ENCODE results near the gene OR1E1.
"Not testable (repeated sequence)": the region's sequence is repeated elsewhere in the genome, so short reads cannot be mapped to it uniquely, and the experiment has no call there.

OR1E1 gene

GRCh38 chr17:3398310-3398709 is at the start of gene OR1E1:
Gene OR1E1 (minus strand): TSS chr17:3398410. CDS start chr17:3398410, 0 bp downstream.
- DNase-seq, result no peak

GRCh38 chr17:3447625-3448024 is 49.4 kb upstream of the OR1E1 start:
- DNase-seq, result no peak

GRCh38 chr17:3440451-3440850 is 42.2 kb upstream of the OR1E1 start:
- DNase-seq, result no peak

GRCh38 chr17:3438368-3438767 is 40.2 kb upstream of the OR1E1 start:
- DNase-seq, result no peak

- no peak for DNase-seq
Measured at GRCh38 chr17:3433741-3434140, 35.5 kb upstream of the OR1E1 start, which contains the start of gene OR1E2. Gene OR1E2 (minus strand): TSS chr17:3433841. CDS start chr17:3433841, 0 bp downstream.

- peak; percentile 4 for DNase-seq
Measured at GRCh38 chr17:3433215-3433614, 35.0 kb upstream of the OR1E1 start.

GRCh38 chr17:3418222-3418621 is 20.0 kb upstream of the OR1E1 start:
- DNase-seq, result no peak

- no peak for DNase-seq
Measured at GRCh38 chr17:3415610-3416009, 17.4 kb upstream of the OR1E1 start.

GRCh38 chr17:3412216-3412615 is 14.0 kb upstream of the OR1E1 start:
- not testable (repeated sequence) for DNase-seq

GRCh38 chr17:3411070-3411469 is 12.9 kb upstream of the OR1E1 start, which contains the start of gene OR3A3:
Gene OR3A3 (plus strand): TSS chr17:3411370.
- no peak for DNase-seq

GRCh38 chr17:3403856-3404255 is 5.6 kb upstream of the OR1E1 start:
- DNase-seq, result not testable (repeated sequence)

GRCh38 chr17:3401786-3402185 is 3.6 kb upstream of the OR1E1 start:
- DNase-seq, result no peak

- no peak for DNase-seq
Measured at GRCh38 chr17:3400055-3400454, 1.8 kb upstream of the OR1E1 start.

- peak; percentile 1 for DNase-seq
Measured at GRCh38 chr17:3397801-3398200, 409 bp downstream of the OR1E1 start.

- DNase-seq, result no peak
Measured at GRCh38 chr17:3389791-3390190, 8.4 kb downstream of the OR1E1 start.

GRCh38 chr17:3385869-3386816 is 12.1 kb downstream of the OR1E1 start, which contains the start of gene OR3A2:
Gene OR3A2 (minus strand): TSS chr17:3386308.
- peak; percentile 10 for DNase-seq

- no peak for DNase-seq
Measured at GRCh38 chr17:3381957-3382356, 16.3 kb downstream of the OR1E1 start.

GRCh38 chr17:3378321-3378720 is 19.9 kb downstream of the OR1E1 start:
- no peak for DNase-seq

- not testable (repeated sequence) for DNase-seq
Measured at GRCh38 chr17:3371167-3371566, 27.0 kb downstream of the OR1E1 start.
